ENCODE results near the gene SAA1.
"Not testable (repeated sequence)": the region's sequence is repeated elsewhere in the genome, so short reads cannot be mapped to it uniquely, and the experiment has no call there.

SAA1 gene

DNA sequence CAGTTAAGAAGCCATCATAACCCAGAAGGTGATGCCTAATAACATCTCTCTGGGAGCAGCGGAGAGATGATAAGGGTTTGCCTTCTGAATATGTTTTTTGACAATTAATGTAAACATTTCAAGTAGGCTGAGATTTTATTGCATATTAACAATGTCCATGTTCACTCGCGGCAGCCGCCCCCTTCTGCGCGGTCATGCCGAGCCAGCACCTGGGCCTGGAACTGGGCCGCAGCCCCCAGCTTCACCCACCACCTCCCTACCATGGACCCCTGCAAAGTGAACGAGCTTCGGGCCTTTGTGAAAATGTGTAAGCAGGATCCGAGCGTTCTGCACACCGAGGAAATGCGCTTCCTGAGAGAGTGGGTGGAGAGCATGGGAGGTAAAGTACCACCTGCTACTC is 4.3 kb upstream of the SAA1 start:
- DNase-seq, result no peak

GRCh38 chr11:18262681-18263350 is 3.2 kb upstream of the SAA1 start:
- DNase-seq, result not testable (repeated sequence)

DNA sequence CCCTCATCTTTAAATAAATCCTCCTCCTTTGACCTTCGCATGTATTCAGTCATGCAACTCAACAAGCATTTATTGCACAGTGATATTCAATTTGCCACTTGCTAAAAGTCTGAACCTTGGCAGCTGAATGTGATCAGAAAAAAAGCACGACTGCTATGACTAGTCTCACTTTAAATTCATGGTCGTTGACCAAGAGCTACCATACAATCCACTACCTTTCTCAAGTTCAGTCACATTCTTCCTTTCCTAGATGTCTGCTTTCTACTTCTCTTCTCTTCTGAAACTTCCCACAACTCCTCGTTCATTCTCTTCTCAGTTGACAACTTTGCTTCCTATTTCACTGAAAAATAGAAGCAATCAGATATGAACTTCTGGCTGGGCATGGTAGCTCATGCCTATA is 2.0 kb upstream of the SAA1 start:
- no peak for DNase-seq

GRCh38 chr11:18264677-18265555 is 1.1 kb upstream of the SAA1 start:
- DNase-seq, result no peak

GRCh38 chr11:18267335-18268133 is 1.5 kb downstream of the SAA1 start:
- not testable (repeated sequence) for DNase-seq

DNA sequence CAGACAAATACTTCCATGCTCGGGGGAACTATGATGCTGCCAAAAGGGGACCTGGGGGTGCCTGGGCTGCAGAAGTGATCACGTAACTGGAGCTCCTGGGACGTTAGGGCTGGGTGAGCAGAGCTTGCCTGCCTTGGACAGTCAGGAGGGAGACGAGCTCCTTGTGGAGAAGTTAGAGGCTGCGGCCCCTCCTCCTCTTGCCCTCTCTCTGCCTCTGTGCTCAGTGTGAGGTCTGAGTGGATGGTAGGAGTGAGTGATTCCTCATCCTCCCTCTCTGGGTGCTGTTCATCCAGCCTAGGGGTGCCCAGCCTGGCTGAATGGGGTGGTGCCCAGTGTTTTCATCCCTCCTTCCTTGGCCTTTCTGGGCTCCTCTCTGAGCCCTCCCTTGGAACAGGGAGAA is 3.2 kb downstream of the SAA1 start:
- DNase-seq, result not testable (repeated sequence)

GRCh38 chr11:18270102-18270501 is 4.0 kb downstream of the SAA1 start:
- no peak for DNase-seq

DNA sequence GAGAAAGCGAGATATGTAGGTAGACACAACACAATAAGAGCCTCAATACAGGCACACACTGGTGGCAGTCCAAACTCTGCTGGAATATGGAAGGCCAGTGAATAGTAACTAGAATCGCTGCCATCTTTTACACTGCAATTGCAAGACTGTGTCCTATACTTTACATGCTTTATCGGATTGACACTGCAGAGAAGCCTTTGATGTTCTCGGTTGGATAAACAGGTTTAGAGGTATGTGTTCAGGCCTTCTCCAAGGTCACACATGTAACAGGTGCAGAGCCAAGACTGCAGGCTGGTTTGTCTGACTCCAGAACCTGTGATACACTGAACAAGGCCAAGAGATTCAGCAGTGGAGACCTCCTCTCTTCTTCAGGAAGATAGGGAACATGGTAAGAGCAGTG is 5.1 kb downstream of the SAA1 start:
- DNase-seq, result no peak

DNA sequence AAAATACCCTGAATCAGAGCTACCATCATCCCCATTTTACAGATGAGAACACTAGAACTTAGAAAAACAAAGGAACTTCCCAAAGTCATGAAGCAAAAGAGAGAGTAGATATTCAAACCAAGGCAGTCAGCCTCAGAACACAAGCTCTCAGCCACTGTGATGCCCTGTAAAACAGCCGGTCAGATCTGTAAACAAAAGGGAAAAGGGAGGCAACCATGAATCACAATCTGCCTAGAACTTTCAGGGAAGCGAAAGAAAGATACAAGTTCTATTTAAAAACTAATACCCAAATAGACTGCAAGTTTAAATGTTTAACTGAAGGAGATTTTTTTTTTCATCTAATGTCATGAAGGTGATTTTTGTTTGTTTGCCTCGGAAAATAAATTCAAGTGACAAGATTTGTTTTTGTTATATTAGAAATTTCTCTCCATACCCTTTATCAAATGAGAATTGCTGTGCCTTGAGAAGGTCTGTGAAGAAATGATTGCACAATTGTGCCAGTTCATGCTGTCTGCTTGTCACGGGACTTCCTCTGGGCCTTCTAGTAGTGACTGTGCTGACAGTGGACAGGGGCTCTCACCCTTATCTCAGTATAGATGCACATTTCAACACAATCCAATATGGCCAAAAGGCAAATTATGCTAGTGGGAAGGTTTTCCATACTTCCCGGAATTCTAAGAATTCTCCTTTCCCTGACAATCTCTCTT is 11.7 kb downstream of the SAA1 start:
- DNase-seq, result no peak

- peak; percentile 18 for DNase-seq
Measured at GRCh38 chr11:18280438-18281045, 14.5 kb downstream of the SAA1 start.

GRCh38 chr11:18282626-18283025 is 16.6 kb downstream of the SAA1 start:
- DNase-seq, result no peak

DNA sequence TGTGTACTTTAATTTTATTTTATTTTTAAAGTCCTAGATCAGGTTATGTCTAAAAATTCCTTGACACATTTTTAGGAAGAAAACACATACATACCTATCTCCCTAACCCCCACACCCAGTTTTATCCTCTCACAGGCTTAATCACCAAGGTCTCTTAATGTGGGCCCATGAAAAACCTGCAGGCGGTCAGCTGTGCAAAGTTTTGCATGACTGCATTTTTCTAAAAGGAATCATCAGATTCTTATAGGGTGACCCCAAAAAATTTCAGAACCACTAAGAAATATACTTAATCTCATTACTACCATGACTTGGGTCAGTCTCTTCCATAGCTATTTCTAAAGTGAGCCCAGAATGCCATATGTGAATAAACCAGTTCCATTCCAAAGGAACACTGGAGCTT is 19.8 kb downstream of the SAA1 start:
- no peak for DNase-seq

GRCh38 chr11:18288911-18289310 is 22.8 kb downstream of the SAA1 start:
- DNase-seq, result no peak

GRCh38 chr11:18294862-18295261 is 28.8 kb downstream of the SAA1 start:
- DNase-seq, result no peak

GRCh38 chr11:18295316-18295715 is 29.3 kb downstream of the SAA1 start:
- DNase-seq, result no peak

DNA sequence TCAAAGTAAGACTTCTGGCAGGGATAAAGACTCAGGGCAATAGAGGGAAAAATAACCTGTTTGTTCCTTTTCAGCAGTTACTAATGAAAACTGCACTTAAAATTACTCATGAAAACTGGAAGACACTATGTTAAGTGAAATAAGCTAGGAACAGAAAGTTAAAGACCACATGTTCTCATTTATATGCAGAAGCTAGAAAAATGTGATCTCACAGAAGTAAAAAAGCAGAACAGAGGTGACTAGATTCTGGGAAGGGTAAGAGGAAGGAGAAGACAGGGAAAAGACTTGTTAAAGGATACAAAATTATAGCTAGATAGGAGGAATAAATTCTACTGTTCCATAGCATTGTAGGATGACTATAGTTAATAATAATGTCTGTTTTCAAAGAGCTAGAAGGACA is 33.7 kb downstream of the SAA1 start:
- no peak for DNase-seq

DNA sequence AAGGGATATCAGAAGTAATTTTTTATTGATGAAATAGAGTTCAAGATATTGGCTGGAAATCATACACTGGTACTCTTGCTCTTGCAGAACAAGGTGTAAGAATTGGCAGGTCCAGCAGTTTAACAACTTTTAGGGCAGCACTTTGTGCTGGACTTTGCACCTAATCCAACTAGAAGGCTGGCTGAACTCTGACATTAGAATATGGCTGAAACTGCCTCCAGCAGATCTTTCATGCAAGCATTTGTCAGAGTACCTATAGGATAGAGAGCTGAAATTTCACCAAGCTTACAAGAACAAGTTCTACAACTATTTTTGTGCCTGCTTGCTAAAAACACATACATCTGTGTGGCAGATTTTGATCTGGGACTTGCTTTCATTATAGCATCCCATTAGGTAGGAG is 38.7 kb downstream of the SAA1 start:
- no peak for DNase-seq

DNA sequence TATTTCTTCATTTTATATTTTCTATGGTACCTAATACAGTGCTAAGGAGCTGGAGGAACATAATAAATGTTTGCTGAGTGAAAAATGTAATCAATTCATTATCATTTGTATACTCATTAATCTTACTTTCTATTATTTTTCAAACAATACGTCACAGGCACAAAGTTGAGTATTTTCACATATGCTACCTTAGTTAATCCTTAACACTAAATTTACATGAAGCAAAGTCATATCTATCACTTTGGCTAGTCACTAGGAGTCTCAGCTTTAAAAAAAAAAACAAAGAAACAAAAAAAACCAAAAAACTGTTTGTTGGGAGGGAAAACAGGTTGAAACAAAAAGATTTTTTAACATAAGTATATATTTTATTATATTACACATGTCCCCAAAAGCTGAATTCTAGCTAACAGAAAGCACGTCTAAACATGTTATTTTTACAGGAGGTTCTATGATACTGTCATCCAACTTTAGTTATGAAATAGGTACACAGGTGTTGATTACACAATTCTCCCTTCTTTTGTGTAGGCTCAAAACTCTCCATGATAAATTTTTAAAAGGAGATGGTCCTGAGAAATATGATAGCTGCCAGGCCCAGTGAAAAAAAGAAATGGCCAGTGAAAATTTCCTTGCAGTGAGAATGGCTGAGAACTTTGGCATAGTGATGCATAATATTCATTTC is 41.5 kb downstream of the SAA1 start:
- DNase-seq, result no peak

- no peak for DNase-seq
Measured at GRCh38 chr11:18308242-18308641, 42.2 kb downstream of the SAA1 start.

DNA sequence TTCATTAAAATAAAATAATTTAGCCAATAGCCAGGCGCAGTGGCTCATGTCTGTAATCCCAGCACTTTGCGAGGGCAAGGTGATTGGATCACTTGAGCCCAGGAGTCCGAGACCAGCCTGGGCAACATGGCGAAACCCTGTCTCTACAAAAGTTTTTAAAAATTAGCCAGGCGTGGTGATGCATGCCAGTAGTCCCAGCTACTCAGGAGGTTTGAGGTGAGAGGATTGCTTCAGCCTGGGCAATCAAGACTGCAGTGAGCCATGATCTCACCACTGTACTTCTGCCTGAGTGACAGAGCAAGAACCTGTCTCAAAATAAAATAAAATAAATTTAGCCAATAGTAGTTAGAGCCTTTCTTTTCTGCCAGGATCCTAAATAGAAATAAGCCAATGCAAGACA is 43.6 kb downstream of the SAA1 start:
- DNase-seq, result no peak

- no peak for DNase-seq
Measured at GRCh38 chr11:18310800-18311340, 44.8 kb downstream of the SAA1 start.

DNA sequence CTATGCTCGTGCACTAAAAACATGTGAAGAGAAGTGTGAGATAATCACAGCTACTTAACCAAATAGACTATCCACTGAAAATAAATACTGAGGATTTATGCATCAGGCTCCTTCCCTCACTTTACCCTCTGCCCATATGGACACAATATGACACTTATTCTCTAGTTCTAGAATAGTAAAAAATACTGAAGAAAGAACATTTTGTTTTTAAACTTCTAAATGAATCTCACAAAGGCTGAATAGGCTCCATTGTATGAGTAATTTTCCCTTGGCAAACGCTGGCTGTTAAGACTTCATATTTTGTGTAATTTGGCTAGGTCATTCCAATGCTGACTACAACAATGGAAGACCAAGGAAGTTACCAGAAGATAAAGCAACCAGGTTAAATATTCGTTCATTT is 45.9 kb downstream of the SAA1 start:
- no peak for DNase-seq

Measured in CD4-positive, alpha-beta T cell treated with Interleukin-4 for 4 hours (primary cell).